ENCODE results near the gene CDK17. TPM values are rescaled to one million over a fixed set of nuclear protein-coding genes. Genes with fewer than 3 reads are reported as not detected.
A peak's percentile ranks its signal among the peaks of the same experiment; 100 is the strongest.
"Not testable (repeated sequence)": the region's sequence is repeated elsewhere in the genome, so short reads cannot be mapped to it uniquely, and the experiment has no call there.

Gene CDK17
- polyA plus RNA-seq, 1 donor: 35.2 TPM

DNA sequence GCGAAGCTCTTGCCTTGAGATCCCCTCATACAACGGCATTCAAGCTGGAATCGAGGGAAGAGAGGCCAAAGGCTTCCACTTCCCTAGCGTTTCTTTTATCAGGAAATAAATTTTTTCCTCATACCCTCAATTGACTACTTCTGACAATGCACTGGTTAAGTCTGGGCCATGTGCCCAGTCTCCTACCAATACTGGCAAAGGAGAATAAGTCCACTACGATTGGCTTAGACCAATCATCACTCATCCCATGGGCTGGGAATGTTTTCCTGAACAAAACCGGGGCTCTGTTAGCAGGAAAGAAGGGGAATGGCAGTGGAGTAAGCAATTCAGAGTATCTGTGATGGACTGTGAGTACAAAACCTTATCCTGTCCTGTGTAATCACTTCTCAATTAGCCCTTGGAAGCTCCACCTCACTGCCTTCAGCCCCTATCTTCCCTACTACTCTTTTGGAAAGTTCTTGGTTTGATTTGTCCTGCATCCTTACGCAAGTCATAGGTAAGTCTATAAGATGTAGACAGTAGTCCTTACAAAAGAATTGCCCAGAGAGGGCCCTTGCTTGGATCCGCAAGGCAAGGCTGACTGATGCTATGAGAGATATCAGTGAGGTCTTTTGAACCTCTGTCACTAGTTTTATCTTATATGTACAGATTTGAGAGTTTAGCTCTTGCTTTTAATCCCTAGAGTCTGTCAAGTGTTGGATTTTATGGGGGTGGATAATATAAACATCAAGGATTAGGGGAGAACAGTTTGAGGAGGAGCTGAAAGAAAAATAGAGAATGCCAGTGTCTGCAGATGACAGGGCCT is 36.3 kb upstream of the CDK17 start:
- Histone ChIP-seq H3K27me3 (ENCODE audit: control insufficient read depth, insufficient read depth, low read length) (no peaks in the 10 kb centered on the region), H3K4me1 (ENCODE audit: control insufficient read depth, insufficient read depth, low read length) (no peaks in the 10 kb centered on the region), H3K4me3 (ENCODE audit: low read length) (no peak overlapping the region), H3K9me3 (ENCODE audit: control insufficient read depth, low read depth, low read length) (no peaks in the 10 kb centered on the region), H3K27ac (ENCODE audit: low read length) (no peak overlapping the region), H3K36me3 (ENCODE audit: control insufficient read depth, insufficient read depth, low read length) (no peaks in the 10 kb centered on the region)
- WGBS (ENCODE audit: insufficient coverage, low lambda C conversion rate): 100% methylated on average over 5 of the region's 8 CpGs
- no peak for DNase-seq

DNA sequence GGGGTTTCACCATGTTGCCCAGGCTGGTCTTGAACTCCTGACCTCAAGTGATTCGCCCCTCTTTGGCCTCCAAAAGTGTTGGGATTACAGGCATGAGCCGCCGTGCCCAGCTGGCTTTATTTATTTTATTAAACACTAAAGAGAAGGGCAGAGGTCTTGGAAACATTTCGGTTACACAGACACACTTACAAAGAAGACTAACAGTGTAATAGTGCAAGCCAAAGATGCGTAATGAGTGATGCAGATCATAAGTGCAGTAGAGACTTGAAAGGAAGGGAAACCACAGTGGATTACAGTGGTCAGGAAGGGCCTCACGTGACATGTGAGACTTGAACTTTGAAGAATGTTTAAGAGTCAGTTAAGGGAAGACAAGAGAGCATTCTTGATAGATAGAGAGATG is 33.9 kb upstream of the CDK17 start:
- no peaks in the 10 kb centered on the region for H3K4me1 ChIP-seq (ENCODE audit: control insufficient read depth, insufficient read depth, low read length)
- no peaks in the 10 kb centered on the region for H3K27me3 ChIP-seq (ENCODE audit: control insufficient read depth, insufficient read depth, low read length)
- H3K4me3 ChIP-seq (ENCODE audit: low read length): no peak overlapping the region
- no peak overlapping the region for H3K27ac ChIP-seq (ENCODE audit: low read length)
- H3K9me3 ChIP-seq (ENCODE audit: control insufficient read depth, low read depth, low read length): no peaks in the 10 kb centered on the region
- WGBS (ENCODE audit: insufficient coverage, low lambda C conversion rate): 67% methylated on average over 3 of the region's 6 CpGs
- peak in 1 of 2 donors; percentile 19 for DNase-seq
- no peaks in the 10 kb centered on the region for H3K36me3 ChIP-seq (ENCODE audit: control insufficient read depth, insufficient read depth, low read length)

DNA sequence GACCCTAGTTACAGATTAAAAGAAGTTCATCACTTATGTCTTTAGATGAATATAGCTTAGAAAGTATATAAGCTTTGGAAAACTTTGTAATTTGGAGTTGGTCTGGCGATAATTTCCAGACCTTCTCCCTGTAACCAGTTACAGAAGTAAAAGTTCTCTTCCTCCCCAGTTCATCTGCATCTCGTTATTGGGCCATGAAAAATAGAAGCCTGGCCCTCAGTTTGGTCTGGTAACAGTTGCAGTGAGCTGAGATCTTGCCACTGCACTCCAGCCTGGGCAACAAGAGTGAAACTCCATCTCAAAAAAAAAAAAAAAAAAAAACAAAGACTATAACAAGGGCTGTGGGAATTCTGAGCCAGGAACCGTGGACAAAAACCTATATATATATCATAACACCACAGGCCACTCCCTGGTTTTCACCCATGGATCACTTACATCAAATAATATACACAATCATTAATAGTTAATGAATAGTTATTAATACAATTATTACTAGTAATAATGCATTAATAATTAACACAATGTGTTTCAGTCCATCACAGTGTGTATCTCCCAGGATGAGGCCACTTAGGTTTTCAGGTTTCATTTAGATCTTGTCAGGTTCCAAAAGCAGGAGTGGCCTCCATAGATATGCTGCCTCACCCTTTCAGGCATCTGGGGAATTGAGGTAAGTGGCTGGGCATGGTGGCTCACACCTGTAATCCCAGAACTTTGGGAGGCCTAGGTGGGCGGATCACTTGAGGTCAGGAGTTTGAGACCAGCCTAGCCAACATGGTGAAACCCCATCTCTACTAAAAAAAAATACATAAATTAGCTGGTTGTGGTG is 32.5 kb upstream of the CDK17 start:
- not testable (repeated sequence) for DNase-seq; H3K27me3 ChIP-seq (ENCODE audit: control insufficient read depth, insufficient read depth, low read length); H3K4me1 ChIP-seq (ENCODE audit: control insufficient read depth, insufficient read depth, low read length); H3K4me3 ChIP-seq (ENCODE audit: low read length); H3K36me3 ChIP-seq (ENCODE audit: control insufficient read depth, insufficient read depth, low read length); H3K27ac ChIP-seq (ENCODE audit: low read length); H3K9me3 ChIP-seq (ENCODE audit: control insufficient read depth, low read depth, low read length)
- no CpG with 5 or more reads among the region's 4 CpGs for WGBS (ENCODE audit: insufficient coverage, low lambda C conversion rate)

DNA sequence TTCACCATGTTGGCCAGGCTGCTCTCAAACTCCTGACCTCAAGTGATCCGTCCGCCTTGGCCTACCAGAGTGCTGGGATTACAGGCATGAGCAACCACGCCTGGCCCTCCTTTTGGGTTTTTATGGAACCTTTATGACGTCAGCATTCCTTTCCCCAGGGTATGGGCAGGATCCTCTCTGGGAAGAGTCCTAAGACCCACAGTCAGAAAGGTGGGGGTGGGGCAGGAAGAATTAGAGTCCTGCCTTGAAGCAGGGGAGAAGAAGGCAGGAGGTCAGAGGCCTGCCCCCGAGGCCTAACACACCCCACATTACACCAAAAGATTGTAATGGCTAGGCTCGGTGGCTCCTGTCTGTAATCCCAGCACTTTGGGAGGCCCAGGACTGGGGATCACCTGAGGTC is 30.8 kb upstream of the CDK17 start:
- WGBS (ENCODE audit: insufficient coverage, low lambda C conversion rate): no CpG with 5 or more reads among the region's 6 CpGs
- no peak for DNase-seq
- H3K27ac ChIP-seq (ENCODE audit: low read length): no peak overlapping the region
- no peaks in the 10 kb centered on the region for H3K36me3 ChIP-seq (ENCODE audit: control insufficient read depth, insufficient read depth, low read length)
- no peaks in the 10 kb centered on the region for H3K4me1 ChIP-seq (ENCODE audit: control insufficient read depth, insufficient read depth, low read length)
- no peaks in the 10 kb centered on the region for H3K9me3 ChIP-seq (ENCODE audit: control insufficient read depth, low read depth, low read length)
- H3K4me3 ChIP-seq (ENCODE audit: low read length): no peak overlapping the region
- no peaks in the 10 kb centered on the region for H3K27me3 ChIP-seq (ENCODE audit: control insufficient read depth, insufficient read depth, low read length)

DNA sequence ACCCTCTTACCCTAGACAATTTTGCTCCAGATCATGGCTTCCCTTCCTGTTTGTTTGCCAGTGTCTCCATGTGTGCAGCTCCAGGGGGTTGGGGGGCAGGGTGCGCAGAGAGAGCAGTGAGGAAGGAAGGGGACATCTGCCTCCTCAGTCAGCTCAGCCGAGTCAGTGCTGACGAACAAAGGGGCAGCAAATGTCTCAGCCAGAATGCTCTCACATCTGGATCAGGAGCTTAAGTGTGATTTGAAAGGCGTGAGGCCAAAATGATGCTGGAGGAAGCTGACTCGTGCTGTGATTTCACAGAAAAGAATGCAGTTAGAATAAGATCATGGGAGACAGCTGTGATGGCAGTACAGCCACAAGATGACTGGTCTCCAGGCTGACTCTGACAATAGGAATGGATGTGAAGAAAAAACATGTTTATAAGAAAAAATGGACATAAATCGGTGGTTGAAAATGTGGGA is 27.1 kb upstream of the CDK17 start:
- Histone ChIP-seq H3K4me3 (ENCODE audit: low read length) (no peak overlapping the region), H3K36me3 (ENCODE audit: control insufficient read depth, insufficient read depth, low read length) (no peaks in the 10 kb centered on the region), H3K27ac (ENCODE audit: low read length) (no peak overlapping the region), H3K4me1 (ENCODE audit: control insufficient read depth, insufficient read depth, low read length) (no peaks in the 10 kb centered on the region), H3K9me3 (ENCODE audit: control insufficient read depth, low read depth, low read length) (no peaks in the 10 kb centered on the region), H3K27me3 (ENCODE audit: control insufficient read depth, insufficient read depth, low read length) (no peaks in the 10 kb centered on the region)
- WGBS (ENCODE audit: insufficient coverage, low lambda C conversion rate): 67% methylated on average over 1 of the region's 6 CpGs
- DNase-seq: peak; percentile 37 to 48

DNA sequence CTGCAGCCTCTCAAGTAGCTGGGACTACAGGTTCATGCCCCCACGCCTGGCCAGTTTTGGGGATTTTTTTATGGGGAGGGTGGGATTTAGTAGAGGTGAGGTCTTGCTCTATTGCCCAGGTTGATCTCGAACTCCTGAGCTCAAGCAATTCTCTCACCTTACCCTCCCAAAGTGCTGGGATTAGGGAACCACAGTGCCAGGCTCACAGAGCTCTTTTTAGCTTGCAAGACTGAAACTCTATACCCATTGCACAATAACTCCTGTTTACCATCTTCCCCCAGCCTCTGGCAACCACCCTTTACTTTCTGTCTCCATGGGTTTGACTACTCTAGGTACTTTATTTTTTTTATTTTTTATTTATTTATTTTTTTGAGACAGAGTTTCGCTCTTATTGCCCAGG is 25.7 kb upstream of the CDK17 start:
- no peak for DNase-seq
- no peak overlapping the region for H3K27ac ChIP-seq (ENCODE audit: low read length)
- no peaks in the 10 kb centered on the region for H3K27me3 ChIP-seq (ENCODE audit: control insufficient read depth, insufficient read depth, low read length)
- no CpG with 5 or more reads among the region's 3 CpGs for WGBS (ENCODE audit: insufficient coverage, low lambda C conversion rate)
- no peaks in the 10 kb centered on the region for H3K4me1 ChIP-seq (ENCODE audit: control insufficient read depth, insufficient read depth, low read length)
- no peaks in the 10 kb centered on the region for H3K36me3 ChIP-seq (ENCODE audit: control insufficient read depth, insufficient read depth, low read length)
- no peaks in the 10 kb centered on the region for H3K9me3 ChIP-seq (ENCODE audit: control insufficient read depth, low read depth, low read length)
- no peak overlapping the region for H3K4me3 ChIP-seq (ENCODE audit: low read length)

DNA sequence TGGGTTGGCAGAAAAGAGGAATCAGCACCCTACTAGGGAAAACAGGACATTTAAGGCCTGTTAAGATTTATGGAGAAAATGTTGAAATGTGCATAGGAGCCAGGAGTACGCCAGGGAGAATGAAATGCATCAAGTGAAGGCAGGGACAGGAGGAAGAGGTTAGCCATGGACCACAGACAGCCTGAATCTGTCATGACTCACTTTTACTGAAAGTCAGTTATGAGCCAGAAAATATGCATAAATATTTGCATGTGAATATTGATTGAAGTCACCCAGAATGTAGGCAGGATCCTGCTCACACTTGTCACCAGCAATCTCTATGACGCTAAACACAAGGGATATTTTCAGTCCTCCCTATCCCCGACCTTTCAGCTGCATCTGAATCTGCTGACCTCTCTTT is 25.1 kb upstream of the CDK17 start:
- Histone ChIP-seq H3K4me3 (ENCODE audit: low read length) (no peak overlapping the region), H3K27me3 (ENCODE audit: control insufficient read depth, insufficient read depth, low read length) (no peaks in the 10 kb centered on the region)
- 90% methylated on average over 2 of the region's 3 CpGs for WGBS (ENCODE audit: insufficient coverage, low lambda C conversion rate)

DNA sequence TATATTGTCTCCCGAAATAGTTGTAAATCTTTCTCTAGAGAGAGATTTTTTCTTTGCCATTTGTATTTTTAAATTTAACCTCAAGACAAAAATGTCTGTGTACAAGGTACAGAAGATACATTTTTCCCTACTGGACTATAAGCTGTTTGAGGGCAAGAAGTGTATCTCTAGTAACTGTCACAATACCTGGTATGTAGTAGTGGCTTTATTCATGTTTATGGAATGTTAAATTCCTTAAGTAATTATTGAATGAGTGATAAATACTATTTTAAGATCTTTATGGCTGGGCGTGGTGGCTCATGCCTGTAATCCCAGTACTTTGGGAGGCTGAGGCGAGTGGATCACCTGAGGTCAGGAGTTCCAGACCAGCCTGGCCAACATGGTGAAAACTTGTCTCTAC is 24.4 kb upstream of the CDK17 start:
- H3K27me3 ChIP-seq (ENCODE audit: control insufficient read depth, insufficient read depth, low read length): no peaks in the 10 kb centered on the region
- DNase-seq: no peak
- WGBS (ENCODE audit: insufficient coverage, low lambda C conversion rate): 80% methylated on average over 1 of the region's 3 CpGs
- H3K36me3 ChIP-seq (ENCODE audit: control insufficient read depth, insufficient read depth, low read length): no peaks in the 10 kb centered on the region
- no peaks in the 10 kb centered on the region for H3K4me1 ChIP-seq (ENCODE audit: control insufficient read depth, insufficient read depth, low read length)
- H3K4me3 ChIP-seq (ENCODE audit: low read length): no peak overlapping the region
- H3K9me3 ChIP-seq (ENCODE audit: control insufficient read depth, low read depth, low read length): no peaks in the 10 kb centered on the region
- no peak overlapping the region for H3K27ac ChIP-seq (ENCODE audit: low read length)

More for the DNA sequence above, 25.1 kb upstream of the CDK17 start:
- H3K9me3 ChIP-seq (ENCODE audit: control insufficient read depth, low read depth, low read length): no peaks in the 10 kb centered on the region
- no peak overlapping the region for H3K27ac ChIP-seq (ENCODE audit: low read length)
- DNase-seq: no peak
- H3K36me3 ChIP-seq (ENCODE audit: control insufficient read depth, insufficient read depth, low read length): no peaks in the 10 kb centered on the region
- H3K4me1 ChIP-seq (ENCODE audit: control insufficient read depth, insufficient read depth, low read length): no peaks in the 10 kb centered on the region

DNA sequence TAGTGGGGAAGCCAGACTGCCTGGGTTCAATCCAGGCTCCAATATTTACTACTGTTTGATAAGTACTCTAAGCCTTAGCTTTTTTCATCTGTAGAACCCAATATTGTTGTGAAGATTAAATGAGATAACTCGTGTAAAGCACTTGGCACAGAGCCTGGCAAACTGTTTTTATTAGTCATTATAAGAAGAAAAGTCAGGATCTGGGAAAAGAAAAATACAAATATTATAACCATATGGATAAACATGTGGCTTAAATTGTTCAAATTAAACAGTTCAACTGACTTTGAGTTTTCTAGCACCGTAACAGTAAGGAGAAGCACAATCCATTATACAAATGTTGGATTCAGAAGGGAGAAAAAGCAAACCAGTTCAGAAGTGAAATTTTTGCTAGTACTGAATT is 22.0 kb upstream of the CDK17 start:
- Histone ChIP-seq H3K36me3 (ENCODE audit: control insufficient read depth, insufficient read depth, low read length) (no peaks in the 10 kb centered on the region), H3K27me3 (ENCODE audit: control insufficient read depth, insufficient read depth, low read length) (no peaks in the 10 kb centered on the region), H3K27ac (ENCODE audit: low read length) (no peak overlapping the region), H3K9me3 (ENCODE audit: control insufficient read depth, low read depth, low read length) (no peaks in the 10 kb centered on the region), H3K4me3 (ENCODE audit: low read length) (no peak overlapping the region), H3K4me1 (ENCODE audit: control insufficient read depth, insufficient read depth, low read length) (no peaks in the 10 kb centered on the region)
- no peak for DNase-seq
- WGBS (ENCODE audit: insufficient coverage, low lambda C conversion rate): 43% methylated on average over 1 of the region's 2 CpGs

DNA sequence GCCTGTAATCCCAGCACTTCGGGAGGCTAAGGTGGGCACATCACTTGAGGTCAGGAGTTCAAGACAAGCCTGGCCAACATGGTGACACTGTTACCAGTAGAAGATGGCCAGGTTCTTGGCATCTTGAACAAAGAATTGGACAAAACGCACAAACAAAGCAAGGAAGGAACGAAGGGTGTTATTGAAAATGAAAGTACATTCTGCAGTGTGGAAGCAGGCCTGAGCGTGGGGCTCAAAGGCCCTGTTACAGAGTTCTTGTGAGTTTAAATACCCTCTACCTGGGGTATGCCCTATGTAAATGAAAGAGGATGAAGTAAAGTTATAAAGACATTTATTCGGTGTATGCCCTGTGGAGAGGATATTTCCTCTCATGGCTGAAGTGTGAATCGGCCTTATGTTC is 20.8 kb upstream of the CDK17 start:
- no peak for DNase-seq
- Histone ChIP-seq H3K4me1 (ENCODE audit: control insufficient read depth, insufficient read depth, low read length) (no peaks in the 10 kb centered on the region), H3K4me3 (ENCODE audit: low read length) (no peak overlapping the region), H3K36me3 (ENCODE audit: control insufficient read depth, insufficient read depth, low read length) (no peaks in the 10 kb centered on the region), H3K27me3 (ENCODE audit: control insufficient read depth, insufficient read depth, low read length) (no peaks in the 10 kb centered on the region), H3K27ac (ENCODE audit: low read length) (no peak overlapping the region), H3K9me3 (ENCODE audit: control insufficient read depth, low read depth, low read length) (no peaks in the 10 kb centered on the region)
- no CpG with 5 or more reads among the region's 6 CpGs for WGBS (ENCODE audit: insufficient coverage, low lambda C conversion rate)
